Fibroblast of skin of right biceps (primary cell): Measurements from ENCODE around the gene WASF3.
A peak's percentile ranks its signal among the peaks of the same experiment; 100 is the strongest.
"Not testable (repeated sequence)": the region's sequence is repeated elsewhere in the genome, so short reads cannot be mapped to it uniquely, and the experiment has no call there.

Experiments used
- DNase-seq: peaks from one replicate; pipeline ENCODE4 v3.0.0-alpha.2; 2013

WASF3 gene

DNA sequence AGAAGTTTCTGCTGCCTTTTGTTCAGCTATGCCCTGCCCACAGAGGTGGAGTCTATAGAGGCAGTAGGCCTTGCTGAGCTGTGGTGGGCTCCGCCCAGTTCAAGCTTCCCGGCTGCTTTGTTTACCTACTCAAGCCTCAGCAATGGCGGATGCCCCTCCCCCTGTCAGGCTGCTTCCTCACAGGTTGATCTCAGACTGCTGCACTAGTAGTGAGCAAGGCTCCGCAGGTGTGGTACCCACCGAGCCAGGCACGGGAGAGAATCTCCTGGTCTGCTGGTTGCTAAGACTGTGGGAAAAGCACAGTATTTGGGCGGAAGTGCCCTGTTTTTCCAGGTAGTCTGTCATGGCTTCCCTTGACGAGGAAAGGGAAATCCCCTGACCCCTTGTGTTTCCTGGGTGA, 78.6 kb downstream of the WASF3 start:
- DNase-seq: not testable (repeated sequence)

DNA sequence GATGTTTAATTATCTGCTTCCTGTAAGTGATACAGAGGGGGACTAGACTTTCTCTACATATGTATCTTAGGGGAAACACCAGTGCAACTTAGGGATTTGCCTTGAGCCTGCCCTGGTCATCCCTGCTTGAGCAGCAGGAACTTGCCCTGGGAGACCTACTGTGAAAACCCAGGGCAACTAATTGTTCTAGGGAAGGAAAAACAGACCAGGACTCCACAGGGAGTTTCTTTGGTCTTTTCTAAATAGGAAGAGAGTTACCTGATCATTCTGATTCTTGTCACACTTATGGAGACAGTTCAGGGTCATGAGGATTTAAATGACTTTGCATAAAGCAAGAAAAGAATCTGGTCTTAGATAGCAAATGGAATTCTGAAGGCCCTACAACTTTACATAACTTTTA, 89.1 kb downstream of the WASF3 start:
- no peak for DNase-seq

DNA sequence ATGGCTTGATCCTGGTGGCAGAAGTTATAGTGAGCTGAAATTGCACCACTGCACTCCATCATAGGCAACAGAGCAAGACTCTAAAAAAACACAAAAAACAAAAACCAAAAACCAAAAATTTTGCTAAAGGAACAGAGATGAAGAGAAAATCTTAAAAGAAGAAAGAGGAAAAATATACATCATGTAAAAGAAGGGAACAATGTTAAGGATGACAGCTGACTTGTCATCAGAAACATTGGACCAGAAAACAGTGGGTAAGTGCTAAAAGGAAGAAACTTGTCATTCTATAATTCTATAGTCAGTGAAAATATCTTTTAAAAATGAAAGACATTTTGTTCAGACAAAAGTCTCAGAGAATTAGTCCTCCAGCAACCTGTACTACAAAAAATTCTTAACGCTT, 93.8 kb downstream of the WASF3 start:
- DNase-seq: no peak

GRCh38 chr13:26653310-26653709, 95.8 kb downstream of the WASF3 start:
- peak; percentile 52 for DNase-seq

DNA sequence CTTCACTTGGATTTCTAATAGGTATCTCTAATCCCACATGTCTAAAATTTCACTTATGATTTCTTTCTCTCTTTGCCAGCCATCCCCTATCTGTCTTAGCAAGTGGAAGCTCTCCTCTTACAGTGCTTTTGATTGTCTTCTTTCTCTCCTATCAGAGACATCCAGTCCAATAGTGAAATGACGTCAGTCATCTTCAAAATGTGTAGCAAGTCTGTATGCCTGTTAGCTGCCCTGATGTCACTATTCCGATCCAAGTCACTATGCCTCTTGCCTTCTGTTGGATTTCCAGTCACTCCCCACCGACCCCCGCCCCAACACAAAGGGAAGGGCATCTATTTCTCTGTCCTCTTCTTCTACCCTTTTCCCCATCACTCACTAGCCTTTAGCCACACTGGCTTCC, 96.4 kb downstream of the WASF3 start:
- DNase-seq: no peak

DNA sequence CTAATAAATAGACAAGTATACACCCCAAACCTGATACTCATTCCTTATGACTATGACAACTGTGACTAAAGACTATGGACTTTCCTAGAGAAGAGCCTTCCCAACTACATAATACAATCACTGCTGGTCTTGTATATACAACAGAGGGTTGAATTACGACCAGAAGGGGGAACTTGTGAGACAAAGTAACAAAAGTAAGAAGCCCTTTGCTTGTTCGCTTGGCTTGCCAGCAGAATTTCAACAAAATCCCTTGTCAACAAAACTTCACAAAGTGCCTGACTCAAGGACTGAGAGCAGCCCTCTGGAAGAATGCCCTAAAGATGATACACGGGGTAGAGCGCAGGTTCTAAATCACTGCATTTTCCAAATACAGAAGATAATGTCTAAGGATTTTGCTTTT, 99.4 kb downstream of the WASF3 start:
- no peak for DNase-seq

DNA sequence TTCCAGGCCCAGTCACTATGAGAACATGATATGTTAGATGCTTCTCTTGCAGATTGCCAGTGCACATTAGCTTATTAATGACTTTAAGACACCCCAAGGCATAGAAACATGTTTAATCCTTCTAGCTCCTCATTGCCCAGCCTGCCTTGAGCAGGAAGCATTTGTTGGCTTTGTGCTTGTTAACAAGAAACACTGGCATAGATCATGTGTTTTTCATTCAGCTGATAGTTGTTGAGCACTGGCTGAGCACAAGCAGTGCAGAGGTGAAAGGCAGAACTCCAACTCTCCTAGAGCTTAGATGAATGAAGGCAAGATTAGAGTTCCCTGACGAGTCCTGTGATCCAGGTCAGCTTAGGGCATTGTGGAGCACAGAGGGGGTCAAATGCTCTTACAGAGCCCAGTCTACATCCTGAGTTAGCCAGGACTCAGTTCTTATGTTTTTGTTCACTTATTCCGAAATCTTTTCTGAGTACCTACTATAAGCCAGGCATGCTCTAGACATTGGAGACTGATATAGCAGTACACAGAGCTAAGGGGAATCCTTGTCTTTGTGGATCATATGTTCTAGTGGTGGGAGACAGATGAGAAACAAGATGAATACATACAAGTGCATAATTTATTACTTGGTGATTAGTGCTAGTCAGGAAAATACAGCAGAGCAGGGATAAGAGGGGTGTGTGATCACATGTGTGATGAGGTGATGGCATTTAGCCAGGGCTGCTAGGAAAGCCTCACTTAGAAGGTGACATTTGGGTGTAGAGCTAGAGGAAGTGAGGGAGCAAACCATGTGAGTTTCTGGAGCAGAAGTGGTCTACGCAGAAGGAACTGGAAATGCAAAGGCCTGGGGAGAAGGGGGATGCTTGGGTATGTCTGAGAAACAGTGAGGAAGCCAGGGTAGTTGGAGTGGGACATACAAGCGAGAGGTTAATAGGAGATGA, 101.2 kb downstream of the WASF3 start:
- DNase-seq: no peak

- DNase-seq: no peak
These were observed 102.7 kb downstream of the WASF3 start for GRCh38 chr13:26660185-26660584.

GRCh38 chr13:26660766-26661165, 103.3 kb downstream of the WASF3 start:
- DNase-seq: no peak

DNA sequence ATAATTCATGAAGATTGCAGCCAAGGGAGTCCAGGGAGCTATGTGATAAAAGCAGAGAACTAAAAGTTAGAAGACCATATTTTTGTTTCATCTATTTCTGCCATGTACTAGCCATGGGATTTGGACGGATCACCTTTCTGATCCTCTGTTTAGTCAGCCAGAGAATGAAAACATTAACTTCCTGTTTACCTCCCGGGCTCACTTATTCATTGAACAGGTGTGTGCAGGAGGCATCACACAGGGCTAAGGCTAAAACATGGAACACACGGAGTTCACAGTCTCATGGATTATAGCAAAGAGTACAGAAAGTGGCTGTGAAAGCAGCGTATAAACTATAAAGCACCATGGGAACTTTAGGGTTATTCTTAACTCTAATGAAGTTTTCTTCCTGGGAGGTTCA, 106.3 kb downstream of the WASF3 start:
- no peak for DNase-seq

DNA sequence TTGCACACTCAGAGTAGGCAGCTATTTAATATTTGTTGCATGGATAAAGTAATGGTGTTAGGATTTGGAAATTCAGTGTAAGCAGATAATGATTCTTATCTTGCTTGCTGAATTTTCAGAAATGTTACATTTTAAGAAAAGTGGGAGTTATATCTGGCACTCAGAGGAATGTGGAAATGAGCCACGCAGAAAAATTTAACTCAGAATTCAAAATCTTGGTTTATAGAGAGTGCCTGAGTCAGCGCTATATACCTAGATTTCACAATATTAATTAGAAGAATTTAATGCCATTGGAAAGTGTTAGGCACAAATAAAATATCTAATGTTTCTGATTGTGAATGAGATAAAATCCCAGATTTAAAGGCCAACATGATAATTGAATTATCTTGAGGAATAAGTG, 106.8 kb downstream of the WASF3 start:
- DNase-seq: no peak

DNA sequence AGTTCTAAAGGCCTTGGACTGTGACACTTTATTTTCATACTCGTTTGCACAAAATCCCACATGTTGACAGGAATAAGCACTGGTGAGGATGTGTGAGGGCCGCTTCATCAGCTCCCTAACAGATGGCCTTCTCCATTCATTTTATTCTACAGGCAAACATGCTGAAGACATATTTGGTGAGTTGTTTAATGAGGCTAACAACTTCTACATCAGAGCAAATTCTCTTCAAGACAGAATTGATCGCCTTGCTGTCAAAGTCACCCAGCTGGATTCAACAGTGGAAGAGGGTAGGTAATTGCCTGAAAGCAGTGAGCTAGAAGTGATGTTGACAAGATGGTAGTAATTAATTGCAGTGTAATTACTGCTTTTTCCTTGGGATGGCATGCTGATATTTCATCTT, 107.4 kb downstream of the WASF3 start:
- peak; percentile 27 for DNase-seq

DNA sequence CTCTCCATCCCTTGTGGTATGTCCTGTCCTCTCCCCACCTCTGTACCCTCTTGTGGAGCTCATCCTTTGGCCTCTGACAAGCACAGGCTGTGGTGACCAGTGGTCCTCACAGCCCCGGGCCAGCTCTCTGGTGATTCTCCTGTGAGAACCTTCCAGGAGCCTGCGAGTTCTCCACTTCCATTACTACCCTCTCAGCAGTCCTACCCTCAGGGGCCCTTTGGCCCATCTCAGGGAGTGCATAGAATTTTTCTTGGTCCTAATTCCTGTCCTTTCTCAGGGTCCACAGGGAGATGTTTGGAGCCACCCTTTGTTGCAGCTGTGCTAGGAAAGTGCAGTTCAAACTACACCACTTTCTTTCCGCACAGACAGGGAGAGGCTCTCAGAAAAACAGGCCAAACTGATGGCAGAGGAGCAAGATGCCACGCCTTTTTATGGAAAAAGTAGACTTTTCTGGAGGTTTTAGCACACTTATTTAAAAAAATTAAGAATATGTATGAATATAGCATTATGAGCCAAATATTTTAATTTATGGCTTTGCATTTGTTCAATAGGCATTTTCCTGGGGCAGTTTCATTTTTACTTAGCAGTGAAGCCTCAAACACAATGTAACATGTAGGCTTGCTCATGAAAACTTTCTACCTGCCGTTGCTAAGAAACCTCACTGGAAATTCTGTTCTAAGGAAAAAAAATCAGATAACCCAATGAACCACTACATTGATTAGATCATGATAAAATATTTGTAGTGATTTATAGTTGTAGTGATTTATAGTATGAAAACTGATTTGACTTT, 111.1 kb downstream of the WASF3 start:
- no peak for DNase-seq

- DNase-seq: no peak
These were observed 116.4 kb downstream of the WASF3 start for GRCh38 chr13:26673890-26674289.

GRCh38 chr13:26677156-26677555, 119.7 kb downstream of the WASF3 start:
- no peak for DNase-seq

GRCh38 chr13:26678330-26678729, 120.8 kb downstream of the WASF3 start:
- DNase-seq: no peak

DNA sequence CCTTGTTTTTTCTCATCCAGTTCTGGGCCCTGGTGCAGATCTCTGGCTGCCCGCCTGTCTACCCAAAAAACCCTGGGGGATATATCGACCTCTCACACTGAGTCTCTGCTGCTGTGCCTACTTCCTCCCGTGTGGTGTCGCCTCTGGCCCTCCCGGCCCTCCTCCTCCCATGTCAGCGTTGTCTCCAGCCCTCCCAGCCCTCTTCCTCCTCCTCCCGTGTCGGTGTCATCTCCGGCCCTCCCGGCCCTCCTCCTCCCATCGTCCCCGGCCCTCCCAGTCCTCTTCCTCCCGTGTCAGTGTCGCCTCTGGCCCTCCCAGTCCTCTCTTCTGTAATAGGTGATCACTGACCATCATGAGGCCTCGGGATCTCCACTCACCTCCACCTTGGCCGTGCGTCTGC, 121.3 kb downstream of the WASF3 start:
- DNase-seq: no peak

DNA sequence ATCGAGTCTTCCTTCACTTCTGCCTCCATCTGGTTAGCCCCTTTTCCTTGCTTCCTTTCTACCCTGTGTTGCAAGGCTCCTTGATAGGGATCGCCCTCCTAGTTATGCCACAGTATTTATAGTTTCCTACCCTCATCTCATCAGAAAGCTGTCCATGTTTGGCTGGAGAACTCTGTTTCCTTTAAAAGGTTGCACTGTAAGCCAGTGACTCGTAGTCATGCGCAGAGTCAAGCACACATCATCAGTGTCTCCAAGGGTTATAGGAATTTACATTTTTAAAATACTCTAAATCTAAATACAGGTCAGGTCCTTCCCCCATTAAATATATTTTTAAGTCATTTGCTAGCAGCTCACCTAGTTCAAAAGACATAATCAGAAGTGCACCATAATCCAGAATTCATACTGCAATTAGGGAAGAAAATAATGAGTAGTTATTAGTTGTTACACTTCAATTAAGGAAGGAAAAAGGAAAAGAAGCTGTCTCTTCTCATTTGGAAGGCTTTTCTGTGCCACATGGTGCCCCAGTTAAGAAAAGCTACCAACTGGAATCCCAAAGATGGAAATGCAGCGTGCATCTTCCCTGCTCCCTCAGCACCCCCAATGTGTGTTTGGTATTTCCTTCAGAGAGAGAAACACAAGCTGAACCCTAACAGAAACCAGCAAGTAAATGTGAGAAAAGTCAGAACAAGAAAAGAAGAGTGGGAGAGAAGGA, 122.1 kb downstream of the WASF3 start:
- DNase-seq: peak; percentile 75

DNA sequence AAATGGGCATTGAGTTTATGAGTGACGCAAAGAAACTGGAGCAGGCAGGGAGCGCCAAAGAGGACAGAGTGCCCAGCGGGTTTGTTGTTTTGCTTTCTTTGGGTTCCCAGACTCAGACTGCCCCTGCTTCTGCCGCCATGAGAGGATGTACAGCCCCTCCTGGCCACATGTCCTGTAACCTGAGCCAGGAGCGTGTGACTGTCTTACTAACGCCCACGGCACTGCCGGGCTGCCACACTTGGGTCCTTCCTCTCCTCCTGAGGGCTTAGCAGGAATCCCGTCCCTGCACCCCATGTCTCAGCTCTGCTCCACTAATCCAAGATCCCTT, 122.6 kb downstream of the WASF3 start:
- peak; percentile 47 for DNase-seq

DNA sequence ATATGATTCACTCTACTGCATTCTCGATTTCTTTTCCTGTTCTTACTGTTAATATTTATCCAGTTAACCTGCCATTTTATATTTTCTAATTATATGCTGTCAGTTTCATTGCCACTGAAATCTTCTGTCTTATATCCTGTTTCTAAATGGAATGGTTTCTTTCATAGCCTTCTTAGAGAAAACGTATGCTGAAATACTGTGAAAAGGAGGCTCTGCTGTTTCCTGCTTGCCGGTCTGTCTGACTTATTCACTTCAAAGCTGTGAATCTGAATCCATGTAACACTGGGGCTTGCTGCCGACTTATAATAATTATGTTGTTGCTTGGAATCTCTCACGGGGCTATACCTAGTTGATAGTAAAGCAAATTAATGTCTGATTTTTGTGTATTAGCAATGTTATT, 123.1 kb downstream of the WASF3 start:
- DNase-seq: no peak

DNA sequence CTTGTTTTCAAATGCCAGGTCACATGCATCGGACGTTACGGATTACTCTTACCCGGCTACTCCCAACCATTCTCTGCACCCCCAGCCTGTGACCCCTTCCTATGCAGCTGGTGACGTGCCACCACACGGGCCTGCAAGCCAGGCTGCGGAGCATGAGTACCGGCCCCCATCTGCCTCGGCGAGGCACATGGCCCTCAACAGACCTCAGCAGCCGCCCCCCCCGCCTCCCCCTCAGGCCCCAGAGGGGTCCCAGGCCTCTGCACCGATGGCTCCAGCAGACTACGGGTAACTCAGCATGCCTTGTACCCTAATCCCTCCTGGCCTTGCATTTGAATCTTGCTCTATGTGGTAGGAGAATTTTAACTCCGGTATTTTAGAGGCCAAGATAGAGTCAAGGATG, 123.6 kb downstream of the WASF3 start:
- DNase-seq: no peak

DNA sequence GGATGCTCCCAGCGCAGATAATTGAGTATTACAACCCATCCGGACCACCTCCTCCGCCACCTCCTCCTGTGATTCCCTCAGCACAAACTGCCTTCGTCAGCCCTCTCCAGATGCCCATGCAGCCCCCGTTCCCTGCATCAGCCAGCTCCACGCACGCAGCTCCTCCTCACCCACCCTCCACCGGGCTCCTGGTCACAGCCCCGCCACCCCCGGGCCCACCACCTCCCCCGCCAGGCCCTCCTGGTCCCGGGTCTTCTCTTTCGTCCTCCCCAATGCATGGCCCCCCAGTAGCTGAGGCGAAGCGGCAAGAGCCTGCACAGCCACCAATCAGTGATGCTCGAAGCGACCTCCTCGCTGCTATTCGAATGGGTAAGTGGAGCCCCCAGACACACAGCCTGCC, 125.1 kb downstream of the WASF3 start:
- DNase-seq: no peak

GRCh38 chr13:26685606-26686005, 128.1 kb downstream of the WASF3 start:
- no peak for DNase-seq

DNA sequence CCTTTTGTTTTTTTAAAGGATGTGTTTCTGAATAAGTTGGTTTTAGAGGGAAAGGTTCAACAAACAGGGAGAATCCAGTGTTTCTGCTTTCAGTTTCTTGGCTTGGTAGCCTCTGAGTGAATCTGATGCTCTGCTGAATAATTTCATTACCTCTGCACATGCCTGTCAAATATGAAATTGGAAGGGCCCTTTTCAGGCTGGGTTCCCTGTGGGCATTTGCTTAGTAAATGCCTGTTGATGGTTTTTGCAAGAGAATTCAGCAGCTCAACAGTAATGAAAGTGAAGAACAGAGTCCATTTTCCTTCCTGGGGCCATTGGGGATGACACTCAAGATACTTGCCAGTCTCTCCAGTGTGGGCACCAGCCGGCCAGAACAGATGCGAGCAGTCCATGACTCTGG, 128.8 kb downstream of the WASF3 start:
- no peak for DNase-seq
